Measurements from ENCODE around the gene PEAR1. TPM values are rescaled to one million over a fixed set of nuclear protein-coding genes. Genes with fewer than 3 reads are reported as not detected.

The PEAR1 gene
- total RNA-seq, 2 donors from 2014 or later, result 31.0 to 34.9 TPM

DNA sequence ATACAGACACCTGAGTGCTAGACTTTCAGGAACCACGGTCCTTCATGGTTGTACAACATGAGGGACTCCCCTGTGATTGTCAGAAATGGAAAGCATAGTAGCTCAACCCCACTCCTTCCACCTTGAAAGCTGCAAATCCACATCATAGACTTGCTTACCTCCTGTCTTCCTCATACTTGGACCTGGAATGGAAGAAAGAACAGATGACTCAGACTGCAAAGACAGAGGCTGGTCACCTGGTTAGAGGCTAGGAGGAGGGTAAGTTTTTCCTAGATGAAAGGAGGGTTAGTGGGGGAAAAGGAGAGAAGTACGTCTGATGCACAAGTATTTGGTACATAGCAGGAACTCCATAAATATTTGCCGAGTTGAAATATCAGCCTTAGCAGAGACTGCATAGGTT, 64.1 kb downstream of the PEAR1 start:
- Histone ChIP-seq H3K4me1 (ENCODE audit: control insufficient read depth in 1 of 2, low read depth in 2 of 2) (no peaks in the 10 kb centered on the region), H3K27me3 (replicated peaks; ENCODE audit: insufficient read depth) (no peaks in the 10 kb centered on the region), H3K36me3 (peaks cover 71% of the 10 kb centered on the region), H3K9me3 (no peaks in the 10 kb centered on the region), H3K27ac (no peak overlapping the region), H3K4me3 (no peak overlapping the region)
- TF ChIP-seq, protein P1, sequence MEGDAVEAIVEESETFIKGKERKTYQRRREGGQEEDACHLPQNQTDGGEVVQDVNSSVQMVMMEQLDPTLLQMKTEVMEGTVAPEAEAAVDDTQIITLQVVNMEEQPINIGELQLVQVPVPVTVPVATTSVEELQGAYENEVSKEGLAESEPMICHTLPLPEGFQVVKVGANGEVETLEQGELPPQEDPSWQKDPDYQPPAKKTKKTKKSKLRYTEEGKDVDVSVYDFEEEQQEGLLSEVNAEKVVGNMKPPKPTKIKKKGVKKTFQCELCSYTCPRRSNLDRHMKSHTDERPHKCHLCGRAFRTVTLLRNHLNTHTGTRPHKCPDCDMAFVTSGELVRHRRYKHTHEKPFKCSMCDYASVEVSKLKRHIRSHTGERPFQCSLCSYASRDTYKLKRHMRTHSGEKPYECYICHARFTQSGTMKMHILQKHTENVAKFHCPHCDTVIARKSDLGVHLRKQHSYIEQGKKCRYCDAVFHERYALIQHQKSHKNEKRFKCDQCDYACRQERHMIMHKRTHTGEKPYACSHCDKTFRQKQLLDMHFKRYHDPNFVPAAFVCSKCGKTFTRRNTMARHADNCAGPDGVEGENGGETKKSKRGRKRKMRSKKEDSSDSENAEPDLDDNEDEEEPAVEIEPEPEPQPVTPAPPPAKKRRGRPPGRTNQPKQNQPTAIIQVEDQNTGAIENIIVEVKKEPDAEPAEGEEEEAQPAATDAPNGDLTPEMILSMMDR (IDR thresholded peaks at IDR 0.05), result no peak
- DNase-seq (ENCODE audit: low spot score) (no peak), ATAC-seq (ENCODE audit: insufficient number of reproducible peaks, low FRiP score, low read depth) (no peak)

DNA sequence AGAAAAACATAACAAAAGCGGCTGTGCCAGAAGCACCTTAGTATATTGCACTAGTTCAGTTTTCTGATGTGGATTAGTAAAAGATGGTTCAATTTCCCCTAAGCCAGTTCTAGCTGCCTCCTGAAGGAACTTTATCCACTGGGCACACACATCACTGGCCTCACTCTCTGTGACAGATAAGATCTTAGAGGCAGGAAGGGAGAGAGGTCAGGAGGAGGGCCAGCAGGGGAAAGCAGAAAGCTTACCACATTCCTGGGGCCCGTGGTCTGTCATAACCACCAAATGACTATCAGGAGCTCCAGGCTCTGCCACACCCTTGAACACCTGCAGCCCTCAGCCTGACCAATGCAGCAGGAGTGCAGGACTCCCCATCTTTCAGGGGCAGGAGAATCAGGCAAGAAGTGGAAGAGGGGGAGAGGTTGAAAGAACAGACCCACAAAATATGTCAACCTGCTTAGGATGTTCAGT, 64.8 kb downstream of the PEAR1 start:
- Histone ChIP-seq H3K4me3 (no peak overlapping the region), H3K27ac (no peak overlapping the region), H3K9me3 (no peaks in the 10 kb centered on the region), H3K4me1 (ENCODE audit: control insufficient read depth in 1 of 2, low read depth in 2 of 2) (no peaks in the 10 kb centered on the region), H3K36me3 (peaks cover 64% of the 10 kb centered on the region), H3K27me3 (replicated peaks; ENCODE audit: insufficient read depth) (no peaks in the 10 kb centered on the region)
- DNase-seq (ENCODE audit: low spot score), result no peak
- TF ChIP-seq, protein P1 (IDR thresholded peaks at IDR 0.05), result no peak
- no peak for ATAC-seq (ENCODE audit: insufficient number of reproducible peaks, low FRiP score, low read depth)

DNA sequence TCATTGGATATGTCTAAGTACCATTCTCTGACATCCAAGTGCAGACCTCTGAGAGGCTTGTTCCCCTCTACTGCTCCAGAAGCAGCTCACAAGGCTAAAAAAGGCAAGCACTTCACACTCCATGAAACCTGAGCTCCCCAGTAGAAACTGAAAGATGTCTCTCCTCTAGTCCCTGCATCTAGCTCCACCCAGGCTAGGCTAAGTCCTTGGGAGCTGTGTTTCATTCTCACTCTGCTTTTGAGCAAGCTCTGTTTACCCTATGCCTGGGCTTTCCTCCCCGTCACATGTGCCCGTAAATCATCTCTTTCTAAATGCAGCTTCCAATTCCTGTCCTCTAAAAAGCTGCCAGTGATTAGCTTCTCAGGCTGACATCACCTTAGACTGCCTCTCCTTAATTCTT, 65.9 kb downstream of the PEAR1 start:
- H3K4me1 ChIP-seq (ENCODE audit: control insufficient read depth in 1 of 2, low read depth in 2 of 2), result no peaks in the 10 kb centered on the region
- H3K27ac ChIP-seq, result no peak overlapping the region
- no peak for ATAC-seq (ENCODE audit: insufficient number of reproducible peaks, low FRiP score, low read depth)
- no peaks in the 10 kb centered on the region for H3K27me3 ChIP-seq (replicated peaks; ENCODE audit: insufficient read depth)
- TF ChIP-seq, protein P1 (IDR thresholded peaks at IDR 0.05), result no peak
- peaks cover 59% of the 10 kb centered on the region for H3K36me3 ChIP-seq
- H3K9me3 ChIP-seq, result no peaks in the 10 kb centered on the region
- no peak overlapping the region for H3K4me3 ChIP-seq
- no peak for DNase-seq (ENCODE audit: low spot score)

DNA sequence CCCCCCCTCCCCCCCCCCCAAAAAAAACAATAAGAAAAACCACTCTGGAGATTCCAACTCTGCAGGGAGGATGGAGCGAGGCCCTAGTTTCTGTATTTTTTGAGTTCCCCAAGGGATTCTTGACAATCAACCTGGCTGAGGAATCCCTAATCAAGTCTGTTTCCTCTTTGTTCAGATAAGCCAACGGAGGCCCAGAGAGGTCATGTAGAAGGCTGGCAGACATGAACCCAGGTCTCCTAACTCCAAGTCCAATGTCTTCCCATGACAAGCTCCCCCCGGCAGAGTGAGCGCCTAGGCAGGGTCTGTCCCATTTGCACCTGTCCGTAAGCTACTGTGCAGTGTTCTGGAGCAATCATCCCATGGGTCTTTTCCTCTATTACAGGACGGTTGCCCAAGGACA, 66.4 kb downstream of the PEAR1 start:
- Histone ChIP-seq H3K9me3 (no peaks in the 10 kb centered on the region), H3K4me3 (no peak overlapping the region), H3K27ac (no peak overlapping the region), H3K27me3 (replicated peaks; ENCODE audit: insufficient read depth) (no peaks in the 10 kb centered on the region), H3K4me1 (ENCODE audit: control insufficient read depth in 1 of 2, low read depth in 2 of 2) (no peaks in the 10 kb centered on the region), H3K36me3 (peaks cover 56% of the 10 kb centered on the region)
- DNase-seq (ENCODE audit: low spot score) (no peak), ATAC-seq (ENCODE audit: insufficient number of reproducible peaks, low FRiP score, low read depth) (no peak)
- TF ChIP-seq, protein P1 (IDR thresholded peaks at IDR 0.05), result no peak

DNA sequence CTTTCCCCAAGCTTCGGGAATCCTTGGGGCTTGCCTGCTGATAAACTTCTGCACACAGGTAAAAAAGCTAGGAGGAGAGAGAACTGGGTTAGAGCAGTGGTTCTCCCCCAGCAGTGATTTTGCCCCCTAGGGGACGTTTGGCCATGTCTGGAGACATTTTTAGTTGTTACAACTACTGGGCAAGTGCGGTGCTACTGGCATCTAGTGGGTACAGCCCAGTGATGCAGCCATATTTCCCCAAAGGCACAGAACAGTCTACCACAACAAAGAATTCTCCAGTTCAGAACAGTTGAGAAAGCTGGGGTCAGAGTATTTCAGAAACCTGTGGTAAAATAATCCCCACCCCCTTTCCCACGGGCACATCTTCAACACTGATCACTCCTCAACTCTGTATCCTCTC, 68.2 kb downstream of the PEAR1 start:
- H3K4me1 ChIP-seq (ENCODE audit: control insufficient read depth in 1 of 2, low read depth in 2 of 2), result no peaks in the 10 kb centered on the region
- no peaks in the 10 kb centered on the region for H3K9me3 ChIP-seq
- H3K4me3 ChIP-seq, result no peak overlapping the region
- peaks cover 38% of the 10 kb centered on the region for H3K36me3 ChIP-seq
- H3K27me3 ChIP-seq (replicated peaks; ENCODE audit: insufficient read depth), result no peaks in the 10 kb centered on the region
- no peak overlapping the region for H3K27ac ChIP-seq
- ATAC-seq (ENCODE audit: insufficient number of reproducible peaks, low FRiP score, low read depth), result no peak
- TF ChIP-seq, protein P1 (IDR thresholded peaks at IDR 0.05), result no peak
- DNase-seq (ENCODE audit: low spot score), result no peak

All from thoracic aorta (tissue), 2 donors.